Measurements from ENCODE around the gene CTTNBP2. TPM values are rescaled to one million over a fixed set of nuclear protein-coding genes. Genes with fewer than 3 reads are reported as not detected.

The CTTNBP2 gene
- total RNA-seq, 1 donor from 2014 or later = 0.18 TPM

- ATAC-seq (ENCODE audit: low read depth) (no peak), DNase-seq (no peak)
- peaks cover 40% of the 10 kb centered on the region for H3K27me3 Mint-ChIP-seq
- H3K36me3 Mint-ChIP-seq (ENCODE audit: low read depth) = no peaks in the 10 kb centered on the region
- no peak for TF ChIP-seq CTCF (IDR thresholded peaks at IDR 0.05)
- no peak overlapping the region for H3K27ac Mint-ChIP-seq
- H3K4me3 Mint-ChIP-seq = no peak overlapping the region
- ChIA-PET CTCF (no interaction called here), POLR2A (no interaction called here)
- H3K9me3 Mint-ChIP-seq = no peaks in the 10 kb centered on the region
- H3K4me1 Mint-ChIP-seq = peaks cover 18% of the 10 kb centered on the region
- intact Hi-C loops (cut with micrococcal nuclease) = no loop called here
Observed at GRCh38 chr7:117875566-117875965, 2.3 kb upstream of the CTTNBP2 start.

- Mint-ChIP-seq H3K27me3 (peaks cover 43% of the 10 kb centered on the region), H3K9me3 (no peaks in the 10 kb centered on the region), H3K4me1 (peaks cover 18% of the 10 kb centered on the region), H3K27ac (no peak overlapping the region), H3K4me3 (peak overlapping the region; percentile 57), H3K36me3 (ENCODE audit: low read depth) (no peaks in the 10 kb centered on the region)
- DNase-seq (no peak), ATAC-seq (ENCODE audit: low read depth) (no peak)
- no peak for TF ChIP-seq CTCF (IDR thresholded peaks at IDR 0.05)
- POLR2A ChIA-PET = no interaction called here
- intact Hi-C loops (cut with micrococcal nuclease) = no loop called here
- CTCF ChIA-PET = no interaction called here
Observed at GRCh38 chr7:117874191-117874700, 1.0 kb upstream of the CTTNBP2 start.

GRCh38 chr7:117872561-117873309, 506 bp downstream of the CTTNBP2 start:
- Mint-ChIP-seq H3K4me1 (peaks cover 18% of the 10 kb centered on the region), H3K27me3 (peaks cover 40% of the 10 kb centered on the region), H3K36me3 (ENCODE audit: low read depth) (no peaks in the 10 kb centered on the region), H3K27ac (no peak overlapping the region), H3K9me3 (no peaks in the 10 kb centered on the region), H3K4me3 (peak overlapping the region; percentile 17)
- no peak for TF ChIP-seq CTCF (IDR thresholded peaks at IDR 0.05)
- intact Hi-C loops (cut with micrococcal nuclease) = no loop called here
- DNase-seq (no peak), ATAC-seq (ENCODE audit: low read depth) (no peak)
- CTCF ChIA-PET = no interaction called here
- POLR2A ChIA-PET = no interaction called here

GRCh38 chr7:117871778-117872538, 1.3 kb downstream of the CTTNBP2 start:
- H3K9me3 Mint-ChIP-seq = no peaks in the 10 kb centered on the region
- ATAC-seq (ENCODE audit: low read depth) (no peak), DNase-seq (no peak)
- no peak overlapping the region for H3K27ac Mint-ChIP-seq
- POLR2A ChIA-PET = interaction anchor here (0.7 kb wide), 1 partner anchor 79 kb away, joined by 3 read pairs; no protein-coding TSS in a partner anchor
- intact Hi-C loops (cut with micrococcal nuclease) = no loop called here
- H3K4me3 Mint-ChIP-seq = peak overlapping the region; percentile 17
- CTCF ChIA-PET = no interaction called here
- H3K27me3 Mint-ChIP-seq = peaks cover 40% of the 10 kb centered on the region
- peaks cover 18% of the 10 kb centered on the region for H3K4me1 Mint-ChIP-seq
- no peak for TF ChIP-seq CTCF (IDR thresholded peaks at IDR 0.05)
- no peaks in the 10 kb centered on the region for H3K36me3 Mint-ChIP-seq (ENCODE audit: low read depth)

GRCh38 chr7:117871401-117871777, 1.9 kb downstream of the CTTNBP2 start:
- no peak overlapping the region for H3K4me3 Mint-ChIP-seq
- TF ChIP-seq CTCF (IDR thresholded peaks at IDR 0.05) = no peak
- intact Hi-C loops (cut with micrococcal nuclease) = no loop called here
- no peak overlapping the region for H3K27ac Mint-ChIP-seq
- peaks cover 40% of the 10 kb centered on the region for H3K27me3 Mint-ChIP-seq
- DNase-seq (no peak), ATAC-seq (ENCODE audit: low read depth) (no peak)
- POLR2A ChIA-PET = interaction anchor here (0.7 kb wide), 1 partner anchor 79 kb away, joined by 3 read pairs; no protein-coding TSS in a partner anchor
- H3K36me3 Mint-ChIP-seq (ENCODE audit: low read depth) = no peaks in the 10 kb centered on the region
- CTCF ChIA-PET = no interaction called here
- H3K9me3 Mint-ChIP-seq = no peaks in the 10 kb centered on the region
- peaks cover 18% of the 10 kb centered on the region for H3K4me1 Mint-ChIP-seq

Data from activated B cell treated with CpG ODN at 0.5 μM for 24 hours (primary cell).